ENCODE results near the gene LMBR1.

The LMBR1 gene

GRCh38 chr7:156780724-156781455 lies 112.1 kb downstream of the LMBR1 start:
- intact Hi-C loops (cut with DNase I; ENCODE audit: low total_unique reads), result no loop called here
- TF ChIP-seq CTCF (IDR thresholded peaks at IDR 0.05), result no peak
- DNase-seq, result no peak
- no peak overlapping the region for H3K27ac ChIP-seq
- H3K4me3 ChIP-seq, result no peak overlapping the region
- peaks cover 0 to 12% (median 0%) of the 10 kb centered on the region in 4 donors for H3K4me1 ChIP-seq
- no peaks in the 10 kb centered on the region for H3K27me3 ChIP-seq
- no peaks in the 10 kb centered on the region for H3K36me3 ChIP-seq
- no peaks in the 10 kb centered on the region for H3K9me3 ChIP-seq

GRCh38 chr7:156778668-156779067 lies 114.3 kb downstream of the LMBR1 start:
- DNase-seq, result no peak
- peaks cover 0 to 12% (median 0%) of the 10 kb centered on the region in 4 donors for H3K4me1 ChIP-seq
- TF ChIP-seq CTCF (IDR thresholded peaks at IDR 0.05), result no peak
- H3K27ac ChIP-seq, result no peak overlapping the region
- H3K4me3 ChIP-seq, result no peak overlapping the region
- H3K27me3 ChIP-seq, result no peaks in the 10 kb centered on the region
- intact Hi-C loops (cut with DNase I; ENCODE audit: low total_unique reads), result no loop called here
- H3K9me3 ChIP-seq, result no peaks in the 10 kb centered on the region
- H3K36me3 ChIP-seq, result no peaks in the 10 kb centered on the region

GRCh38 chr7:156778201-156778600 lies 114.8 kb downstream of the LMBR1 start:
- no peaks in the 10 kb centered on the region for H3K9me3 ChIP-seq
- H3K4me1 ChIP-seq, result peaks cover 0 to 12% (median 0%) of the 10 kb centered on the region in 4 donors
- DNase-seq, result no peak
- H3K27ac ChIP-seq, result no peak overlapping the region
- no peak overlapping the region for H3K4me3 ChIP-seq
- no peak for TF ChIP-seq CTCF (IDR thresholded peaks at IDR 0.05)
- no peaks in the 10 kb centered on the region for H3K36me3 ChIP-seq
- intact Hi-C loops (cut with DNase I; ENCODE audit: low total_unique reads), result no loop called here
- H3K27me3 ChIP-seq, result no peaks in the 10 kb centered on the region

GRCh38 chr7:156777364-156778069 lies 115.5 kb downstream of the LMBR1 start:
- intact Hi-C loops (cut with DNase I; ENCODE audit: low total_unique reads), result no loop called here

GRCh38 chr7:156776527-156776926 lies 116.5 kb downstream of the LMBR1 start:
- no peaks in the 10 kb centered on the region for H3K36me3 ChIP-seq
- DNase-seq, result no peak
- no peaks in the 10 kb centered on the region for H3K27me3 ChIP-seq
- intact Hi-C loops (cut with DNase I; ENCODE audit: low total_unique reads), result no loop called here
- no peaks in the 10 kb centered on the region for H3K9me3 ChIP-seq
- no peak for TF ChIP-seq CTCF (IDR thresholded peaks at IDR 0.05)
- H3K4me1 ChIP-seq, result peaks cover 0 to 12% (median 0%) of the 10 kb centered on the region in 4 donors
- no peak overlapping the region for H3K27ac ChIP-seq
- no peak overlapping the region for H3K4me3 ChIP-seq

More at GRCh38 chr7:156777364-156778069, 115.5 kb downstream of the LMBR1 start:
- no peak for DNase-seq
- no peak for TF ChIP-seq CTCF (IDR thresholded peaks at IDR 0.05)
- Histone ChIP-seq H3K27me3 (no peaks in the 10 kb centered on the region), H3K27ac (no peak overlapping the region), H3K4me3 (no peak overlapping the region), H3K9me3 (no peaks in the 10 kb centered on the region), H3K36me3 (no peaks in the 10 kb centered on the region), H3K4me1 (peaks cover 0 to 12% (median 0%) of the 10 kb centered on the region in 4 donors)
